Heart left ventricle (tissue), 16 donors: ENCODE measurements around the gene AP4M1. TPM values are rescaled to one million over a fixed set of nuclear protein-coding genes. Genes with fewer than 3 reads are reported as not detected.

Source experiments
- ATAC-seq, 4 donors: fragments of 200-7000 bp; cut with Tn5 transposase; one replicate each; pipeline ENCODE4 v1.9.1; 2020 to 2022; ENCODE audit warnings: moderate library complexity in 4 of 4, mild to moderate bottlenecking in 3 of 4, moderate number of reproducible peaks in 1 of 4
- DNase-seq, 5 donors: peaks; one replicate each; pipeline ENCODE4 v3.0.0-alpha.2; 2020
- H3K27ac ChIP-seq, 12 donors: fragments of 200-600 bp; sonication (generic) in 4 of 12; one replicate each; pipeline versions ENCODE4 v1.5.0 to v1.8.0; 2016 to 2022; ENCODE audit warnings: mild to moderate bottlenecking in 2 of 12
- H3K27me3 ChIP-seq, 9 donors: fragments of 200-600 bp; sonication (generic) in 2 of 9; one replicate each; pipeline versions ENCODE4 v1.5.1 to v1.8.0; 2016 to 2022; ENCODE audit warnings: mild to moderate bottlenecking in 3 of 9
- H3K36me3 ChIP-seq, 9 donors: fragments of 200-600 bp; sonication (generic) in 2 of 9; one replicate each; pipeline versions ENCODE4 v1.5.0 to v1.8.0; 2018 to 2022; ENCODE audit warnings: mild to moderate bottlenecking in 2 of 9
- H3K4me1 ChIP-seq, 12 donors: fragments of 200-600 bp; sonication (generic) in 4 of 12; one replicate each; pipeline versions ENCODE4 v1.5.0 to v1.8.0; 2016 to 2022; ENCODE audit warnings: mild to moderate bottlenecking in 3 of 12
- H3K4me3 ChIP-seq, 12 donors: fragments of 200-600 bp; sonication (generic) in 4 of 12; one replicate each; pipeline versions ENCODE4 v1.5.0 to v1.8.0; 2017 to 2022; ENCODE audit warnings: mild to moderate bottlenecking in 9 of 12, moderate library complexity in 4 of 12
- H3K9me3 ChIP-seq, 12 donors: fragments of 200-600 bp; sonication (generic) in 4 of 12; one replicate each; pipeline versions ENCODE4 v1.5.0 to v1.8.0; 2016 to 2022; ENCODE audit warnings: mild to moderate bottlenecking in 1 of 12
- POLR2A ChIP-seq, 2 donors: fragments of 450-650 bp; IDR thresholded peaks; one replicate each; pipeline ENCODE4 v1.6.1; 2017; ENCODE audit warnings: antibody characterized with exemption in 2 of 2, mild to moderate bottlenecking in 2 of 2, moderate library complexity in 2 of 2
- WGBS, 4 donors: extraction: QIAGEN DNeasy Blood & Tissue Kit in 2 of 4; methylation state at CpG; one replicate each; pipeline versions ENCODE4 v1.1.5 to v1.1.7; 2013 to 2018; 5-methylcytosine and 5-hydroxymethylcytosine counted together
- intact Hi-C, 10 donors: fragments of 100-400 bp; cut with DNase I; formaldehyde crosslinking; loops; one replicate each; pipeline versions ENCODE4 v1.11.1 to v1.14.2; 2022
- polyA plus RNA-seq, 2 donors: library from polyadenylated mRNA; stranded (reverse); fragments of 200-250 nt; gene quantifications; one replicate each; pipeline ENCODE4 v1.2.3, GENCODE V29; 2013
- total RNA-seq, 9 donors: library from RNA; depleted of rRNA in 2 of 9; stranded (reverse); fragments of >200 nt in 2 of 9; fragmentation: NEBNext Ultra II Directional in 3 of 9; extraction: Animal tissue kit (Norgen Biotek cat#: 25700) in 3 of 9; gene quantifications; one replicate each; pipeline versions ENCODE4 v1.1.0 to v1.2.4, GENCODE V29; 2016 to 2023
- TF ChIP-seq, protein P1 (sequence below), 12 donors: fragments of 200-600 bp; sonication (generic) in 4 of 12; IDR thresholded peaks; one replicate each; pipeline versions ENCODE4 v1.5.0 to v1.8.0; 2018 to 2022; ENCODE audit warnings: antibody characterized with exemption in 12 of 12, mild to moderate bottlenecking in 5 of 12
- donor health status: ischemic (EF 13 %, LVEDD 7.1; RV severe dilation, severe dysfunction).
- donor health status: healthy with polysubstance abuse.
- donor health status: DM: no; HTN: yes; CAD: no.
- donor health status: DM: no; HTN: no; CAD: no.
- donor health status: ischemic (EF 25% LVEDD 6.9; RV normal size, moderate dysfunction).
- donor health status: ischemic (EF 25% LVEDD 5.7; RV mildly dilated, moderate dysfunction).
- donor health status: healthy.
- donor health status: DM: yes; HTN: yes; CAD: no.
- donor health status: ischemic (EF 35%, LVEDD 5.7; RV mildly dilated, moderate dysfunction).
- donor health status: nonischemic (EF 11% LVEDD 7.7; RV severe dilation, severe dysfunction).
- donor health status: DM: yes; HTN: yes; CAD: no.
- donor health status: PGD.
- donor health status: ischemic (EF 29% LVEDD 5.4; RV normal size, mild dysfunction).
- donor health status: nonischemic (EF 23%, LVEDD 6.1; RV moderate dilation, normal function).

The AP4M1 gene
- total and polyA plus RNA-seq, 11 donors: 8.9 to 19.3 (median 12.3) TPM

GRCh38 chr7:100107125-100107737 lies 5.8 kb downstream of the AP4M1 start:
- intact Hi-C loops: no loop called here
- 83 to 85% (median 84%) methylated on average over 22 to 25 of the region's 25 CpGs for WGBS, 4 donors
- DNase-seq (no peak), ATAC-seq (peak in 1 of 4 donors; percentile 4)
- Histone ChIP-seq H3K36me3 (peaks cover 0 to 93% (median 86%) of the 10 kb centered on the region in 9 donors), H3K9me3 (no peaks in the 10 kb centered on the region), H3K4me1 (peaks cover 0 to 6% (median 4%) of the 10 kb centered on the region in 12 donors), H3K4me3 (no peak overlapping the region), H3K27ac (no peak overlapping the region), H3K27me3 (no peaks in the 10 kb centered on the region)
- TF ChIP-seq POLR2A (IDR thresholded peaks at IDR 0.05): no peak
- TF ChIP-seq, protein P1, sequence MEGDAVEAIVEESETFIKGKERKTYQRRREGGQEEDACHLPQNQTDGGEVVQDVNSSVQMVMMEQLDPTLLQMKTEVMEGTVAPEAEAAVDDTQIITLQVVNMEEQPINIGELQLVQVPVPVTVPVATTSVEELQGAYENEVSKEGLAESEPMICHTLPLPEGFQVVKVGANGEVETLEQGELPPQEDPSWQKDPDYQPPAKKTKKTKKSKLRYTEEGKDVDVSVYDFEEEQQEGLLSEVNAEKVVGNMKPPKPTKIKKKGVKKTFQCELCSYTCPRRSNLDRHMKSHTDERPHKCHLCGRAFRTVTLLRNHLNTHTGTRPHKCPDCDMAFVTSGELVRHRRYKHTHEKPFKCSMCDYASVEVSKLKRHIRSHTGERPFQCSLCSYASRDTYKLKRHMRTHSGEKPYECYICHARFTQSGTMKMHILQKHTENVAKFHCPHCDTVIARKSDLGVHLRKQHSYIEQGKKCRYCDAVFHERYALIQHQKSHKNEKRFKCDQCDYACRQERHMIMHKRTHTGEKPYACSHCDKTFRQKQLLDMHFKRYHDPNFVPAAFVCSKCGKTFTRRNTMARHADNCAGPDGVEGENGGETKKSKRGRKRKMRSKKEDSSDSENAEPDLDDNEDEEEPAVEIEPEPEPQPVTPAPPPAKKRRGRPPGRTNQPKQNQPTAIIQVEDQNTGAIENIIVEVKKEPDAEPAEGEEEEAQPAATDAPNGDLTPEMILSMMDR (IDR thresholded peaks at IDR 0.05): no peak

GRCh38 chr7:100107890-100108289 lies 6.4 kb downstream of the AP4M1 start:
- DNase-seq (no peak), ATAC-seq (no peak)
- TF ChIP-seq, protein P1 (IDR thresholded peaks at IDR 0.05): no peak
- no peak for TF ChIP-seq POLR2A (IDR thresholded peaks at IDR 0.05)
- WGBS, 4 donors: 73 to 80% (median 75%) methylated on average over 10 to 11 of the region's 11 CpGs
- intact Hi-C loops: no loop called here
- Histone ChIP-seq H3K4me3 (no peak overlapping the region), H3K9me3 (no peaks in the 10 kb centered on the region), H3K27ac (no peak overlapping the region), H3K4me1 (no peaks in the 10 kb centered on the region), H3K27me3 (no peaks in the 10 kb centered on the region), H3K36me3 (peaks cover 0 to 99% (median 93%) of the 10 kb centered on the region in 9 donors)

DNA sequence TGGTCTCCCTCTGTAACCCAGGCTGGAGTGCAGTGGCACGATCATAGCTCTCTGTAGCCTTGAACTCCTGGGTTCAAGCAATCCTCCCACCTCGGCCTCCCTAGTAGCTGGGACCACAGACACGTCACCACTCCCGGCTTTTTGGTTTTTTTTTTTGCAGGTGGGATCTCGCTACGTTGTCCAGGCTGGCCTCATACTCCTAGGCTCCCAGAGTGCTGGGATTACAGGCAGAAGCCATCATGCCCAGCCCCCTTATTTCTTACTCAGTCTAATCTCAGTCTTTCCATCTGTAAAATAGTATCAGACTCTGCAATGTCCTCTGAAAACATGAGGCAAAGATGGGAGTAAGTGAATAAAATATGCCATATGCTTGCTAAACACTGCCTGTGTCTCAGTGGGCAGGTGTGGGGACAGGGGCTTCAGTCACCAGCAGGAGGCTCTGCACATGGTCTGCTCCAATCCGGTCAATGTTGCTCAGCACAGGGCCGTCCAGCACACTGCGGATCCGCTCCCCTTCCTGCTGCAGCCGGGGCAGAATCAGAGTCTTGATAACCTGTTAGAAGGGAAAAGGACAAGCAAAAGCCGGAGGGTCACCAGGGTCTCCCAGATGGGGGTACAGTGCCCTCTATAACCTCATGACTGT lies 8.2 kb downstream of the AP4M1 start:
- Histone ChIP-seq H3K4me1 (no peaks in the 10 kb centered on the region), H3K36me3 (peaks cover 0 to 99% (median 91%) of the 10 kb centered on the region in 9 donors), H3K4me3 (no peak overlapping the region), H3K27ac (no peak overlapping the region), H3K27me3 (no peaks in the 10 kb centered on the region), H3K9me3 (no peaks in the 10 kb centered on the region)
- 83 to 92% (median 87%) methylated on average over 12 of the region's 12 CpGs for WGBS, 4 donors
- TF ChIP-seq POLR2A (IDR thresholded peaks at IDR 0.05): no peak
- TF ChIP-seq, protein P1 (IDR thresholded peaks at IDR 0.05): no peak
- no peak for DNase-seq
- ATAC-seq: no peak
- intact Hi-C loops: no loop called here

- H3K4me1 ChIP-seq: no peaks in the 10 kb centered on the region
- H3K36me3 ChIP-seq: peaks cover 0 to 89% (median 77%) of the 10 kb centered on the region in 9 donors
- ATAC-seq: no peak
- no peaks in the 10 kb centered on the region for H3K27me3 ChIP-seq
- no peak overlapping the region for H3K4me3 ChIP-seq
- intact Hi-C loops: no loop called here
- 90 to 95% (median 92%) methylated on average over 5 to 7 of the region's 7 CpGs for WGBS, 4 donors
- no peak for DNase-seq
- no peak overlapping the region for H3K27ac ChIP-seq
- no peaks in the 10 kb centered on the region for H3K9me3 ChIP-seq
- TF ChIP-seq POLR2A (IDR thresholded peaks at IDR 0.05): no peak
- TF ChIP-seq, protein P1 (IDR thresholded peaks at IDR 0.05): no peak
Measured at GRCh38 chr7:100111156-100111555, 9.7 kb downstream of the AP4M1 start.
